CD4-positive, alpha-beta T cell treated with Interleukin-6 at 100 ng/mL for 8 hours (primary cell): Measurements from ENCODE around the gene XDH.

Experiments
- DNase-seq: peaks from one replicate; pipeline ENCODE4 v3.0.0-alpha.2; 2020; ENCODE audit warnings: mixed read lengths, low spot score

The XDH gene

GRCh38 chr2:31414601-31415241, at the start of gene XDH:
Gene XDH, minus strand, starts transcription at chr2:31414742. Its CDS starts 76 bp downstream, at chr2:31414666.
- DNase-seq, result no peak

- DNase-seq, result no peak
These were observed 43.1 kb upstream of the XDH start for GRCh38 chr2:31457651-31458050.

GRCh38 chr2:31446848-31447247, 32.3 kb upstream of the XDH start:
- DNase-seq, result no peak

- no peak for DNase-seq
These were observed 27.8 kb upstream of the XDH start for GRCh38 chr2:31442376-31442775.

GRCh38 chr2:31440764-31441163, 26.2 kb upstream of the XDH start:
- DNase-seq, result no peak

GRCh38 chr2:31434911-31435310, 20.4 kb upstream of the XDH start:
- DNase-seq, result no peak

GRCh38 chr2:31433541-31433940, 19.0 kb upstream of the XDH start:
- DNase-seq, result no peak

GRCh38 chr2:31430439-31431165, 16.1 kb upstream of the XDH start:
- DNase-seq, result no peak

GRCh38 chr2:31429759-31430438, 15.4 kb upstream of the XDH start:
- peak; percentile 43 for DNase-seq

- no peak for DNase-seq
These were observed 14.5 kb upstream of the XDH start for GRCh38 chr2:31429040-31429439.

- no peak for DNase-seq
These were observed 13.5 kb upstream of the XDH start for GRCh38 chr2:31428001-31428418.

- DNase-seq, result no peak
These were observed 11.6 kb upstream of the XDH start for GRCh38 chr2:31426096-31426495.

GRCh38 chr2:31421634-31422033, 7.1 kb upstream of the XDH start:
- no peak for DNase-seq

- DNase-seq, result no peak
These were observed 6.4 kb upstream of the XDH start for GRCh38 chr2:31420936-31421335.

GRCh38 chr2:31419386-31419785, 4.8 kb upstream of the XDH start:
- no peak for DNase-seq

GRCh38 chr2:31415421-31415820, 879 bp upstream of the XDH start:
- no peak for DNase-seq

GRCh38 chr2:31413862-31414550, 536 bp downstream of the XDH start:
- no peak for DNase-seq

- DNase-seq, result no peak
These were observed 1.5 kb downstream of the XDH start for GRCh38 chr2:31413025-31413424.

GRCh38 chr2:31411771-31412170, 2.8 kb downstream of the XDH start:
- no peak for DNase-seq

- DNase-seq, result no peak
These were observed 7.8 kb downstream of the XDH start for GRCh38 chr2:31406593-31407385.

- DNase-seq, result no peak
These were observed 9.7 kb downstream of the XDH start for GRCh38 chr2:31404827-31405226.

- no peak for DNase-seq
These were observed 10.2 kb downstream of the XDH start for GRCh38 chr2:31404302-31404701.
